Midbrain (tissue), 1 donor: ENCODE measurements around the gene RUFY4.
"Not testable (repeated sequence)": the region's sequence is repeated elsewhere in the genome, so short reads cannot be mapped to it uniquely, and the experiment has no call there.

Source experiments
- DNase-seq: peaks from one replicate; lab custom pipeline; 2025; lab: John Stamatoyannopoulos, UW

The RUFY4 gene

DNA sequence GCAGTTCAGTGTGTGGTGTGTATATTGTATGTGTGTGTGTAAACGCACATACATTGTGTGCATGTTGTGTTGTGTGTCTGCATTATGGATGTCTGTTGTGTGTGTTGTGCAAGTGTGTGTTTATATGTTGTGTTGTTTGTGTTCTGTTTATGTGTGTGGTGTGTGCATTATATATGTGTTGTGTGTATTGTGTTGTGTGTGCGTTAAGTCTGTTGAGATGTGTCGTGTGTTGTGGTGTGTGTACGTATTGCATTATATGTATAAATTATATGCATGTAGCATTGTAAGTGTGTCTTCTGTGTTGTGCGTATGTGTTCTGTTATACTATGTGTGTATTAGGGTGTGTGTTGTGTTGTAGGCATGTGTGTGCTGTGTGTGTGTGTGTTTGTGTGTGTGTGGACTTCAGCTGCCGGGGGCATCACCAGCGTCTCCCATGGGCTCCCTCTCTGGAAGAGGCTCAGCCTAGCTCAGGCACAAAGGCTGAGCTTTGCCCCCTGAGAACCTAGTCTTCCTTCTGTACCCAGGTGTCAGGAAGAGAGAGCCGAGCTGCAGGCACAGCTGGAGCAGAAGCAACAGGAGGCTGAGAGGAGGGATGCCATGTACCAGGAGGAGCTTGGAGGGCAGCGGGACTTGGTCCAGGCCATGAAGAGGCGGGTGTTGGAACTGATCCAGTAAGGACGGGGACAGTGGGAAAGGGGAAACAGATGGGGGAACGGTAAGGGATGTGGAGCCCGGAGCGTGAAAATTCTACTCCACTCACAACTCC, 13.7 kb downstream of the RUFY4 start:
- DNase-seq: no peak

DNA sequence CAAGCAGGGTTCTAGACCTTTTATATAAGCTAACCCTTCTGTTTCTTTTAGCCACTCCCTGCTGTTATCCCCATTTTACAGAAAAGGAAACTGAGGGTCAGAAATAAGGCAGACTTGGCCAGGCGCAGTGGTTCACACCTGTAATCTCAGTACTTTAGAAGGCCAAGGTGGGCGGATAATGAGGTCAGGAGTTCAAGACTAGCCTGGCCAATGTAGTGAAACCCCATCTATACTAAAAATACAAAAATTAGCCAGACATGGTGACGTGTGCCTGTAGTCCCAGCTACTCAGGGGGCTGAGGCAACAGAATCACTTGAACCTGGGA, 14.3 kb downstream of the RUFY4 start:
- DNase-seq: no peak

DNA sequence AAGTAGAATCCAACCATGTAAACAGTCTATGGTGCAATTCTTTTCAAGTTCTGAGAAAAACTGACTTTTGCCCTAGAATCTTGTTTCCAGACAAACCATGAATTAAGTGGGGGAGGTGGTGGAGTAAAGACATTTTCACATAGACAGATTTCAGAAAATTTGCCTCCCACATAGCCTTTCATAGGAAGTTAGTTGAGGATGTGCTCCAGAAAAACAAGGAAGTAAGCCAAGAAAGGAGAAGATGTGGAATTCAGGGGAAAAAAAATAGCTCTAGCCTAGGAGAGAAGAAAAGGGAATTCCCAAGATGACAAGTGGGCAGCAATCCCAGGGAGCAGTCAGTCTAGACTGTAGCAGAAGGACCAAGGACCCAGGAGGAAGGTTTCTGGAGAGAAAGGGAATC, 17.4 kb downstream of the RUFY4 start:
- no peak for DNase-seq

DNA sequence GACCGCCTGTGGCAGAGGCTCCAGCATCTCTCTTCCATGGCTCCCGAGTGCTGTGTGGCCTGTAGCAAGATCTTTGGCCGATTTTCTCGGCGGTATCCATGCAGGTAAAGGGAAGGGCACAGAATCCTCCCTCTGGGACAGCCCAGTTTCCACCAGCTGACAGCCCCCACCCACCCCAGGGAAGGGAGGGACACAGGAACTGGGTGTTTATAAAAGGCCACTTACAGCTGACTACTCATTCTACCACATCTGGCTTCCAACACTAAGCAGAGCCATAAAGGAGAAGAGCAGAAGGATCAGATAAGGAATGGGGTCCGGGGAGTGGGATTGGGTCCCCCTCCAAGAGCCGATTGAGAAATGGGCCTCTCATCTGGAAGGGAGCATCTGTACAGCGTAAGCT, 20.2 kb downstream of the RUFY4 start:
- no peak for DNase-seq

DNA sequence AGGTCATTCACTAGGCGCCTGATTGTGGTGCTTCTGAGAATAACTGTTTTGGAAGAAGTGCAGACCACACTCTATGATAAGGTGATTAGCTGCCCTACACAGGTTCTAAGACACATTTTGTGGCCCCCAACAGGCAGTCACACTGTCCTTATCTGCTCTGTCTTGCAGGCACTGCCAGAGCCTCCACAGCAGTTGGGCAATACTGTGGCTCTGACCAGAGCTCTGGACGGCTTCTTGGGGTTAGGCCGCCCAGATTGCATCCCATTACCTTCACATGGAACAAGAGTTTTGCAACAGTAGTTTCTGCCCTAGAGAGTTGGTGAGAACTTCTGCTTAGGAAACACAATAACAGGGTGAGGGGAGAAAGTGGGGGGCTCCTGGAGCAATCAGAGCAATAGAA, 22.7 kb downstream of the RUFY4 start:
- no peak for DNase-seq

DNA sequence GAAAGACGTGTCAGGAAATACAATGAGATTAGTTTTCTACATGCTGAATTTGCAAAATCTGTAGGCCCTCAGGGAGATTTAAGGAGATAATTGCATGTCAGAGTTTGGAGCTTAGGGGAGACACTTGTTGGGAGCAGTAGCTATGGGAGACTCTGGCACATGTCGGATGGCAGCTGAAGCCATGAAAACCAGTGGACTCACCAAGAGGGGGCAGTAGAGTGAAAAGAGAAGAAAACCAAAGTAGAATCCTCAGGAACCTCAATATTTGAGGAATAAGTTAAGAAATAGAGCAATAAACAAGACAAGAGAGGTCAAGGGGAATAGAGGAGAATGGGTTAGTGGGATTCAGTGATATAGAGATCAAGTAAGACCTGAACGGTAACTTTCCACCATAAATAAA, 24.8 kb downstream of the RUFY4 start:
- DNase-seq: no peak

DNA sequence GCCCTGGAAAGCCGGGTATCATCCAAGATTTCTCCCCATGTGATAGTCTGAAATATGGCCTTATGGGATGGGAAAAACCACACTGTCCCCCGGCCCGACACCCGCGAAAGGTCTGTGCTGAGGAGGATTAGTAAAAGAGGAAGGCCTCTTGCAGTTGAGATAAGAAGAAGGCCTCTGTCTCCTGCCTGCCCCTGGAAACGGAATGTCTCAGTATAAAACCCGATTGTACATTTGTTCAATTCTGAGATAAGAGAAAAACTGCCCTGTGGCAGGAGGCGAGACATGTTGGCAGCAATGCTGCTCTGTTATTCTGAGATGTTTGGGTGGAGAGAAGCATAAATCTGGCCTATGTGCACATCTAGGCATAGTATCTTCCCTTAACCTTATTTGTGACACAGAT, 26.8 kb downstream of the RUFY4 start:
- DNase-seq: no peak

DNA sequence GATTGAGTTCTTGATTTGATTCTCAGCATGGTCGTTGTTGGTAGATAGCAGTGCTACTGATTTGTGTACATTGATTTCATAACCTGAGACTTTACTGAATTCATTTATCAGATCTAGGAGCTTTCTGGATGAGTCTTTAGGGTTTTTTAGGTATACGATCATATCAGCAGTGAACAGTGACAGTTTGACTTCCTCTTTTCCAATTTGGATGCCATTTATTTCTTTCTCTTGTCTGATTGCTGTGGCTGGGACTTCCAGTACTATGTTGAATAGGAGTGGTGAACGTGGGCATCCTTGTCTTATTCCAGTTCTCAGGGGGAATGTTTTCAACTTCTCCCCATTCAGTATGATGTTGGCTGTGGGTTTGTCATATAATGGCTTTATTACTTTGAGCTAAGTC, 28.9 kb downstream of the RUFY4 start:
- no peak for DNase-seq

DNA sequence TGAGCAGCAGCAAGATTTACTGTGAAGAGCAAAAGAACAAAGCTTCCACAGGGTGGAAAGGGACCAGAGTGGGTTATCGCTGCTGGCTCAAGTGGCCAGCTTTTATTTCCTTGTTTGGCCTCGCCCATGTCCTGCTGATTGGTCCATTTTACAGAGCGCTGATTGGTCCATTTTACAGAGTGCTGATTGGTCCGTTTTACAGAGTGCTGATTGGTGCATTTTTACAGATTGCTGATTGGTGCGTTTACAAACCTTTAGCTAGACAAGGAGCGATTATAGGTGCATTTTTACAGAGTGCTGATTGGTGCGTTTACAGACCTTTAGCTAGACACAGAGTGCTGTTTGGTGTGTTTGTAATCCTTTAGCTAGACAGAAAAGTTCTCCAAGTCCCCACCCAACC, 39.8 kb downstream of the RUFY4 start:
- not testable (repeated sequence) for DNase-seq

DNA sequence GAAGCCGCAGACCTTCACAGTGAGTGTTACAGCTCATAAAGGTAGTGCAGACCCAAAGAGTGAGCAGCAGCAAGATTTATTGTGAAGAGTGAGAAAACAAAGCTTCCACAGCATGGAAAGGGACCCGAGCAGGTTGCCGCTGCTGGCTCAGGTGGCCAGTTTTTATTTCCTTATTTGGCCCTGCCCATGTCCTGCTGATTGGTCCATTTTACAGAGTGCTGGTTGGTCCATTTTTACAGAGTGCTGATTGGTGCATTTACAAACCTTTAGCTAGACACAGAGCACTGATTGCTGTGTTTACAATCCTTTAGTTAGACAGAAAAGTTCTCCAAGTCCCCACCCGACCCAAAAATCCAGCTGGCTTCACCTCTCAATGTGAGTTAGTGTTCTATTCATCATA, 52.7 kb downstream of the RUFY4 start:
- DNase-seq: not testable (repeated sequence)

DNA sequence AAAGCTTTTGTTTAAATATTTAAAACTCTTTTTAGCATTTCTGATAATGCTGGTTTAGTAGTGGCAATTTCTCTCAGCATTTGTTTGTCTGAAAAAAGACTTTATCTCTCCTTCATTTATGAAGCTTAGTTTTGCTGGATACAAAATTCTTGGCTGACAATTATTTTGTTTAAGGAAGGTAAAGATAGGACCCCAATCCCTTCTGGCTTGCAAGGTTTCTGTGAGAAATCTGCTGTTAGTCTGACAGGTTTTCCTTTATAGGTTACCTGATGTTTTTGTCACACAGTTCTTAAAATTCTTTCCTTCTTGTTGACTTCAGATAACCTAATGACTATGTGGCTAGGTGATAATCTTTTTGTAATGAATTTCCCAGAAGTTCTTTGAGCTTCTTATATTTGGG, 53.2 kb downstream of the RUFY4 start:
- DNase-seq: not testable (repeated sequence)

DNA sequence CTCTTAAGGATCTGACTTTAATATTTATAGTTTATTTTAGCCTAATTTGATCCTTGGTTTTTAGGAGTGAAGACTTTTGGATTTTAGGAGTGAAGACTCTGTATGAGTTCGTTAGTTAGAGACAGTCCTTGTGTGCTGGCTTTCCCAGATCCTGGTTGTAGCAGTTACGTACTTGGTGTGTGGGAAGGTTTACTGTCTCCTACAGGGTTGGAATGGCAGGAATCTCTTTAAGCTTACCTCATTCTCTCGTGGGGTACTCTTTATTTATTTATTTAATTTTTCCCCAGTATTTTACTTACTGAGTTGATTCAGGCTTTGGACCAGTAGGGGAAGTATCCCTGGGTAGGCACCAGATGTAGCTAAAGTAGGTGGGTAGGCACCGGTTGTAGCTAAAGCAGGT, 54.9 kb downstream of the RUFY4 start:
- no peak for DNase-seq

DNA sequence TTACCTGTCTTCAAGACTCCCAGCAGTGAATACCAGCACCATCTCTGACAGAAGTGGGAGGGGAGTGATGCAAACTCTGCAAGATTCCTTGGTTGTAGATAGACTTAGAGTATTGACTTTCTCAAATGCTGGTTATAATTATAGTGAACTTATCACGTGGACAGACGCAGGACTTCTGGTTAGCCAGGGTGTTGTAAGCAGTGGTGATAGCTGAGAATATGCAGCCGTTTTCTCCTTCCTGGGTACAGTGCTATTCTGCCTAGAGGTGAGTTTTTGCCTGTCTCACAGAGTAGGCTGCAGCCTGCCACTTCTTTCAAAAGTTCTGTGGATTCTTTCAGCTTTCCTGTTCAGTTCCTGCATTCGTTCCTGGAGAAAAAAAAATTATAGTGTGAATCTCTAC, 56.0 kb downstream of the RUFY4 start:
- no peak for DNase-seq

DNA sequence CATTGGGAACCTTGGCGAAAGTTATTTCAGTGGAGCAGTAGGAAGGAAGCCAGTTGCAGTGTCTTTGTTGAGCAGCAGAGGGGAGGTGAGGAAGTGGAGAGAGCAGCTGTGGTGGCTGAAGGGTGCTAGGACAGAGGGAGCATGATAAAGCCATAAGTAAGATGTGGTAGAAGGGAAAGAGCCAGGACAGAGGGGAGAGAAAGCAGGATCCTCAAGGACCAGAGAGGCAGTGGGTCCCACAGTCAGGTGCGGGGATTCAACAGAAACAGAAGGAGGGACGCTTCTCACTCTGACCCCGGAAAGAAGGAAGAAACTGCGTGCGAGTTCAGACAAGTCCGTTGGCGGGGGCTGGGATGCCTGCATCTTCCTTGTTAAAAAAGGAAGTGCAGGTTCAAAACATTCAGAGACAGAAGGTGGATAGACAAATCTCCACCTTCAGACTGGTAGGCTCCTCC, 56.6 kb downstream of the RUFY4 start, which contains the start of gene CXCR2:
TSS of gene CXCR2 (plus strand) at position 403 of the 455 bp plus-strand sequence. CDS start 8,774 bp downstream, outside the sequence.
- DNase-seq: no peak

DNA sequence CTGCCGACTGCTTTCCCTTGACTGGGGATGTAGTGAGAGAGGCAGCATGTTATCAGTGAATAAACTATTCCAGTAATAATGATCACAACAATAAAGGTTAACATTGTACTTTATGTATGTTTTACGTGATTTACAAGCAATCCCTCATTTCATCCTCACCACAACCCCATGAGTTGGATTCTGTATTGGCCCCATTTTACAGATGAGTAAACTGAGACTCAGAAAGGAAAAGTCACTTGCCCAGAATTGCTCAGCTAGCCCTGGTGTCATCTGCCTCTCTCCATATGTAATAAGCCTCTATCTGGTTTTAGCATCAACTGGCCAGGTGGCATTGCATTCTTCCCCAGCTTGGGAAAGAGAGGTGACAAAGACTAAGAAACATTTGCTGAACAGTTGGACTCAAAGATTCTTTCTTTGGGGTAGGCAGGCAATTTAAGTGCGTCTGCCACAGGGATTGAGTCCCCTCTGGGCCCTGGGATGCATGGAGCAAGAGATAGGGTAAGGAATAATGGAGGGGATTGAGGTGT, 58.9 kb downstream of the RUFY4 start:
- no peak for DNase-seq

DNA sequence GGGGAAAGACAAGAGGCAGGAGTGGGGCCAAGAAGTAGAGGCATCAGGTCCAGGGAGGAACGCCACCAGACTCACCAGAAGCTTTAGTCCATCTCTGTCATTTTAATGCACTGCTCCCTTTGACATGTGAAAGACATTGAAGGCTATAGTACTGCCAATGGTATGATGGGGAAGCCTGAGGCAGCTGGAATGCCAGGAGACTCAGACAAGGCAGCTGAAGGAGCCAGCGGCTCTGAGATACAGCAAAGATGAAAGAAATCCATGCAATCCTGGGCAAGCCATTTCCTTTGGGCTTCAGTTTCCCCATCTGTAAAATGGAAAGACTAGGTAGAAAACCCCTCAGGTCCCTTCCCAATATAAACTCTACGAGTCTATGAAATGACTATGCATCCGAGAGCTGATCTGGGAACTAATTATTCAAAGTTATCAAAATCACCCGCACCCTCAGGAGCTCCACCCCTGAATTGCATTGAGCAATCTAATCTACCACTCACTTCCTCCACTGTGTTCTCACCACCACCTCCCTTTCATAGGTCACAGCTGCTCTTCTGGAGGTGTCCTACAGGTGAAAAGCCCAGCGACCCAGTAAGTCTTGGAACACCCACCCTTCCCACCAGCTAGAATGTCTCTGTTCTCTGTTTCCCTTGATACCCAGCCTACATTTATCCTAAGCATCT, 59.9 kb downstream of the RUFY4 start:
- no peak for DNase-seq

DNA sequence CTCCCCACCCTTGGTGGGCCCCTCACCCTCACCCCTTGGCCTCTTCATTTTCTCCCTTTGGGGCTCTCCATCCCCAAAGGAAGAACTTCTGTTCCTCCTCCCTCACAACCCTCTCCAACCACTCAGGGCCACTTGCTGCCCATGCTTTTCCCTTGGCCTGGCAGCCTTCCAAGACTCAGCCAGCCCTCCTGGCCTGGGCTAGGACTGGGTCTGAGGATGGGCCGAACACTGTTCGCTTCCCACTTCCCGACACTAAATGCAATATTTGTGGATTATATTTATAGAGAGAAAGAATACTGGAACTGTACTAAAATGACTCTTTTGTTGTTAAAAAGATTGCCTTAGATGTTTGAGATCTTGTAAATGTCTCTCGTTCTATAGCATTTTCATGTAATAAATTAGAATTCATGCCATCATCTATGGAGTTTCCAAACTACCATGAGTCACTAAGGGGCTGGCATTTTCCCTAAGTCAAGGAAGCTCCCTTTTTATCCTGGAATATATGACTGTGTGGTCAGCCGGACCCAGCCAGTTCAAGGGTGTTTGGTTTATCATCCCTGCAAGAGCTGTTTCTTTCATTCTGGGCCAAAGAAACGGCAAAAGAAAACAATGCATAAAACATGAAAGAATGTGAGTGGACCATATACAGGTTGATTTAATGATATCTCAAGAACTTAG, 60.5 kb downstream of the RUFY4 start:
- no peak for DNase-seq

DNA sequence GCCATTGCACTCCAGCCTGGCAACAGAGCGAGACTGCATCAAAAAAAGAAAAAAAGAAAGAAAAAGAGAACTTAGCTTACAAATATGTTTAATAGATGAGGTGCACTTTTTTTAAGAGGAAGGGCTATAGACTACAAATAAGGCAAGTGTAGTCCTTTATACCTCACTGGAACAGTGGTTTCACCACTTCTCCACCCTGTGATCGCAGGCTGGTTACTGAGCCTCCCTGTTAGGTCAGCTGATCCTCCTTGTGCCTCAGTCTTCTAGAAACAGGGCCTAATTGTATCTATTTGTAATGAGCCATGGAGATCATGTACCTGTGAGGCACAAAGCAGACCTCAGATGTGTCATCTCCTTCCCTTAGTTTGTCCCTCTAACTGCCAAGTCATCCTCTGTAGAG, 61.3 kb downstream of the RUFY4 start:
- no peak for DNase-seq

DNA sequence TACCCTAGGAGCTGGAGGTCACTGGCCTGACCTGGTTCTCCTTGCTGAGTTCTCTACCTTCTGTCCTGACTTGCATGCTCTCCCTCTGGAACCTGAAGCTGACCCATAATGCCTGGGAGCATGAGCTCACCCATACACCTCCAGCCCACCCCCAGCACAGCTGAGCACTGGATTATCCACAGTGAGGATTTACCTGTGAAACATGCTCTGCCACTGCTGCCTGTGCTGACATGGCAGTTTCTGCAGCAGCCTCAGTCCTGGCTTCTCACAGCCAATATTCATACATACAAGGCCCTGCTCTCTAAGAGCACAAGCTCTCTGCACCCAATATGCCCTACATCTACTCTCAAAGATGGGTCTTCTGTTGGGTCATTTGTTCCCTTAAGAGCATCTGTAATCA, 61.8 kb downstream of the RUFY4 start:
- no peak for DNase-seq

DNA sequence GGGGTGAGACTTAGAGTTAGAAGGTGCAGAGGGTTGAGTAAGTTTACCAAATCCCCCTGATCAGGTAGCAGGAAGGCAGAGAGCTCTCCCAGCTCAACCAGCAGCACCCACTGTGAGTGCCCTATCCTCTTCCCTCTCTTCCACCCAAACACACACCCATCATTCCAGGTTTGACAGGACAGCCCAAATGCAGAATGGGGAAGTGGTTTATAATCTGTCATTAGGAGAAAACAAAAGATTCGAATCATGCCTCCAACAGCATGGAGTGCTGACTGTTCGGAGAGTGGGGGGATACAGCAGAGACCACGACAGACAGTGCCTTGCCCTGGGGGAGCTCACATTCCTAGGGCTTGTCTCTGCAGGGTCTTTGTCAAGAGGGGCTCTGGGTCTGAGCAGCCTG, 68.5 kb downstream of the RUFY4 start:
- no peak for DNase-seq

DNA sequence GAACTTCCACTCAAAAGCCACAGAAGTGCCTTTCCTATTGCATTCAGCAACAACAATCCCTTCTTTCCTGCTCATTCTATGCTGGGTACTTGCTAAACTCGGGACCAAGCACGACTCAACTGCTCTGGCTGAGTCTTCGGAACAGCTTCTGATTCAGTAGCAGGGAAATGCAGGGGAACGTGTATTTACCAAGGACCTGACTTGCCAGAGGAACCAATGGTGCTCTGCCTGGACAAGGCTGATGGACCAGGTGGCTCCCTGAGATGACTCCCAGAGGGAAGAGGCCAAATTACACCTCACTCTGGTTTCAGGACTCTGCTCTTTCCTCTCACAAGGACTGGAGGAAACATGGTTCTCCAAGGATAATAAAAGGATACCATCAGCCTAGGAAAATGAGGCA, 69.0 kb downstream of the RUFY4 start:
- DNase-seq: no peak
